Esophagus muscularis mucosa (tissue), 4 donors: Measurements from ENCODE around the gene TPGS2.

Experiments
- CTCF ChIP-seq, 3 experiments: fragments of 200-600 bp in 2 of 3; fragments of 450-650 bp in 1 of 3; sonication (generic) in 2 of 3; IDR thresholded peaks; one replicate each; pipeline ENCODE4 v1.5.1; 2017 to 2019; ENCODE audit warnings: antibody characterized with exemption in 3 of 3, mild to moderate bottlenecking in 2 of 3, moderate library complexity in 1 of 3
- EP300 ChIP-seq: sonication (generic); formaldehyde crosslinking; IDR thresholded peaks from one replicate; pipeline ENCODE4 v1.6.1; 2017; ENCODE audit warnings: antibody characterized with exemption
- POLR2A ChIP-seq: fragments of 450-650 bp; IDR thresholded peaks from one replicate; pipeline ENCODE4 v1.6.1; 2017; ENCODE audit warnings: antibody characterized with exemption, moderate library complexity, mild to moderate bottlenecking, low read depth
- POLR2AphosphoS5 ChIP-seq, 2 donors: sonication (generic); formaldehyde crosslinking; IDR thresholded peaks; one replicate each; pipeline ENCODE4 v1.6.1; 2017; ENCODE audit warnings: antibody characterized with exemption in 2 of 2

- no peak for TF ChIP-seq CTCF (IDR thresholded peaks at IDR 0.05)
- no peak for TF ChIP-seq POLR2A
- TF ChIP-seq POLR2AphosphoS5 (IDR thresholded peaks at IDR 0.05), result no peak
- no peak for TF ChIP-seq EP300
Observed at GRCh38 chr18:36759167-36759776, 69.5 kb downstream of the TPGS2 start.
